ENCODE data around the gene SYN1.

Gene SYN1

DNA sequence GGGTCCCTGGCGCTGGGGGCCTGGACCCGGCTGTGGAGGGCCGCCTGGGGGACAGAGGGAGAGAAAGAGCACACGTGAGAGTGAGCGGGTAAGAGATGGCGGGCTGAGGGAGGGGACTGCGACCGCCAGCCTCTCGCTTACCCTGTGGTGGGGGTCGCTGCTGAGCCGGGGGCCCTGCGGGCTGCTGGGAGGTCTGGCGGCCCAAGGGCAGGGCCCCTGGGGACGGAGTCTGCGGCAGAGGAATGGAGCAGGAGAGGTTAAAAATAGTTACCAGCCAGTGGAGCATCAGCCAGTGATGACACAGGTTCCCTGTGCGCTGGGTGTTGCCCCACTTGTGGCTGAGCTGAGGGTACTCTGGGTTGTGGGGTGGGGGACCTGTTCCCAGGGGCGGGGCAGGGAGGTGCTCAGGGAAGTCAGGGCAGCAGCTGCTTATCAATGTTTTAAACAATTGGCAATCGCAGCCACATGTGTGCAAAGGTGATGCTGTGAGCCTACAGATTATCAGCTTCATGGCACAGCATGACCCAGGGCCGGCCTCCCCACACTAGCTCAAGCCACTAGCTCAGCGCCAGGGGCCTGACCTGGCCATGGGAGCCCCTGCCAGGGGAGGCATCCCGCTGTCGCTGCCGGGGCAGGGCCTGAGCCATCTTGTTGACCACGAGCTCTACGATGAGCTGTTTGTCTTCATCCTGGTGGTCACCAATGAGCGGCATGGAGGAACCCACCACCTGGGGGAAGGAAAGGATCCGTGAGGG lies 44.9 kb downstream of the SYN1 start:
- in situ Hi-C loops (cut with HindIII; ENCODE audit: low sequenced_read_pairs): no loop called here

DNA sequence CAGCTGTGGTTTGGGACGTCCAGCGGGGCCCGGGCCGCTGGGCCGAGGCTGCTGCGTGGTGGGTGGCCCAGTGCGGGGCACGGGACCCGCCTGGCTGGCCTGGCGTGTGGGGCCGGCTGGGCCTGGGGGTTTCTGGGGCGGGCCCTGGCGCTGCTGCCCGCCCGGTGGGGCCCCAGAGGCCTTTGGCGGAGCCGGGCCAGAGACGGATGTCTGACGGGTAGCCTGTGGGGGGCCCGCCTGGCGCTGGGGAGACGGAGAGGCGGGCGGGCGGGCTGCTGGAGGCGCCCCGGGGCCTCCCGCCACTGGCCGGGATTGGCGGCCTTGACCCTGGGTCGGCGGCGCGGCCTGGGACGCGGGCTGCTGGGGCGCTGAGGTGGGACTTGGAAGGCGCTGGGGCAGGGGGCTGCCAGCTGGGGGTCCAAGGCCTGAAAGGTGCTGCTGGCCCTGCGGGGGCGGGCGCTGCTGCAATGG lies 45.5 kb downstream of the SYN1 start:
- in situ Hi-C loops (cut with HindIII; ENCODE audit: low sequenced_read_pairs): no loop called here

DNA sequence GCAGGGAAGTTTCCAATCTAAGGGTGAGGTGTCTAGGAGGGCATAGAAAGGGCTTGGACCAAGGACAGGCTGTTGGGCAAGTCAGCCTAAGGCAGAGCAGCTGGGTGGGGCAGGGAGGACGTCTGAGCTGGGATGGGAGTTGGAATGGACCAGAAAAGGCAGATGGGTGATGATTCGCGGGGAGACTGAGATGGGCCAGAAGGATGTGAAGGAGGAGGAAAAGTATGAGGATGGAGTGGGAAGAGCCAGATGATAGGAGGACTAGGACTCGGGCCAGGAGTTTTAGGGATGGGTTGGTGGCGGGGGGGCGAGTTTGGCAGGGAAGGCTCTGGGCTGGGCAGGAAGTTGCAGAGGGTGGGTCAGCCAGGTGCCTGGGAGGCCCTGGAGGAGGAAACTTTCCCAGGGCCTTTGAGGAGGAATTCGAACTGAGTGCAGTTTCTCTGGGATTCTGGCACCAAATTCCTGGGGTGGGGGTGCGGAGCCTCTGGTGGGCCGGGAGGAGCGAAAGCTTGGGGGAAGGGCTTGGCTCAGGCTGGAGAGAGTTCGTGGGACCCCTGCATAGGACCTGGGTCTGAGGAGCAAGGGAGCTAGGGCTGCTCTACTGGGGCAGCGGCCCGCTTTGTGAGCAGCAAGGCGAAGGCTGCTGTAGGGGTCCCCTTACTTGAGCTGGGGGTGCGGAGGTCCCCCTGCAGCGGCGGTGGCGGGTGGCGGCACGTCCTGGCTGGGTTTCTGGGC lies 46.1 kb downstream of the SYN1 start:
- in situ Hi-C loops (cut with HindIII; ENCODE audit: low sequenced_read_pairs): no loop called here

DNA sequence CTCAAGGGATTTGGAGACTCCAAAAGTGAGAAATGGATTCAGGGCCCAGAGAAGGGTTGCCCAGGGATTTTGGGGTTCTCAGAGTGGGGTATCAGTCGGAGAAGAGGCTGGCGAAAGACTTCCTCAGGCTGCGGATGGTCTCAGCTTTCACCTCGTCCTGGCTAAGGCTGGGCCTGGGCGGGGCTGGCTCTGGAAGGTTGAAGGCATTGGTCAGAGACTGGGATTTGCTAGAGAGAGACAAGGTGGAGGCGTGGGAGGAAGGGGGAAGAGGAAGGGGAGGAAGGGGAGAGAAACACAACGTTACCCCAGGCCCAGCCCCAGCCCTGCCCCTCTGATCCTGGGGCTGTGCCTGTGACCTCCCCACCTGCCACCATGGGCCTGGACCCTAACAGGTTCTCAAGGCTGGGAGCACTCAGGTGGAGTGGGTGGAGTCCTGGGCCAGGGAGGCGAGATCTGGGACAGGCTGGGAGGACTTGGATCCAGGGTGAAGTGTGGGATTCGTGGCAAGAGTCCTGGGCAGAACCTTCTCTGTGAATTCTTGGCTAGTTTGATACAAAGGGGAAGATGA lies 46.8 kb downstream of the SYN1 start:
- in situ Hi-C loops (cut with HindIII; ENCODE audit: low sequenced_read_pairs): no loop called here

DNA sequence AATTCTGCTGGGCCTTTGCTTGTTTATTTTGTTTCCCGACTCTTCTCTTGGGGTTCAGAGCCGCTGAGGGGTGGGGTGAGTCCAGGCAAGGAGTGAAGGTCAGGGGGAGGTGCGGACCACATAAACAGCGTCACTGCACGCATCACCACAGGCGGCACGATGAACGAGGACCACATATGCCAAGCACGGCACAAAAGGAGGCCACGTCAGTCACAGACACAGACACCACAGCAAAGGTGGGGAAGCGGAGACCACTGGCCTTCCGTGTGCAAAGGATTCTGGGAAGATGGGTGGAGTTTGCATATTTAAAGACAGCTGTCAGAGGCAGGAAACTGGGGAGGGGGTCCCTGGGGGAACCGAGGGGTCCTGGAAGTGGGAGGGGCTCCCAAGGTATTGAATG lies 47.8 kb downstream of the SYN1 start:
- in situ Hi-C loops (cut with HindIII; ENCODE audit: low sequenced_read_pairs): no loop called here

DNA sequence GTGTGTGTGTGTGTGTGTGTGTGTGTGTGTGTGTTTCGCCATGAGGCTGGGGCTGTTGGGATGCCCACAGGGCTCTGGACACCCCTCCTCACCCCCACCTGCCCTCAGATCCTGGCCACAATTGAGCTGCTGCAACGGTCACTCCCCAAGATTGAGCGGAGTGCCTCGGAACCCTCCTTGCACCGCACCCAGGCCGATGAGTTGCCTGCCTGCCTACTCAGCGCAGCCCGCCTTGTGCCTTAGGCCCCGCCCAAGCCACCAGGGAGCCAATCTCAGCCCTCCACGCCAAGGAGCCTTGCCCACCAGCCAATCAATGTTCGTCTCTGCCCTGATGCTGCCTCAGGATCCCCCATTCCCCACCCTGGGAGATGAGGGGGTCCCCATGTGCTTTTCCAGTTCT lies 48.4 kb downstream of the SYN1 start:
- in situ Hi-C loops (cut with HindIII; ENCODE audit: low sequenced_read_pairs): no loop called here

DNA sequence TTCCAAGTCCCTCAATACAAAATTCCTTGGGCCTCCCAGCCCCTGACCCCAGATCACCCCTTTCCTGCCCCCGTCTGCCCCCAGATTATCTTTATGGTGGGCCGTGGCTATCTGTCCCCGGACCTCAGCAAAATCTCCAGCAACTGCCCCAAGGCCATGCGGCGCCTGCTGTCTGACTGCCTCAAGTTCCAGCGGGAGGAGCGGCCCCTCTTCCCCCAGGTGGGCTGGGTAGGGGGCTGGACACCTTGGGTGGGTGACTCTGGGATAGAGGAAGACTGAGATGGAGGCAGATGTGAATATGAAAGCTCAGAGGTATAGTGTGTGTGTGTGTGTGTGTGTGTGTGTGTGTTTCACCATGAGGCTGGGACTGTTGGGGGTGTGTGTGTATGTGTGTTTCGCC lies 48.9 kb downstream of the SYN1 start:
- in situ Hi-C loops (cut with HindIII; ENCODE audit: low sequenced_read_pairs): no loop called here

DNA sequence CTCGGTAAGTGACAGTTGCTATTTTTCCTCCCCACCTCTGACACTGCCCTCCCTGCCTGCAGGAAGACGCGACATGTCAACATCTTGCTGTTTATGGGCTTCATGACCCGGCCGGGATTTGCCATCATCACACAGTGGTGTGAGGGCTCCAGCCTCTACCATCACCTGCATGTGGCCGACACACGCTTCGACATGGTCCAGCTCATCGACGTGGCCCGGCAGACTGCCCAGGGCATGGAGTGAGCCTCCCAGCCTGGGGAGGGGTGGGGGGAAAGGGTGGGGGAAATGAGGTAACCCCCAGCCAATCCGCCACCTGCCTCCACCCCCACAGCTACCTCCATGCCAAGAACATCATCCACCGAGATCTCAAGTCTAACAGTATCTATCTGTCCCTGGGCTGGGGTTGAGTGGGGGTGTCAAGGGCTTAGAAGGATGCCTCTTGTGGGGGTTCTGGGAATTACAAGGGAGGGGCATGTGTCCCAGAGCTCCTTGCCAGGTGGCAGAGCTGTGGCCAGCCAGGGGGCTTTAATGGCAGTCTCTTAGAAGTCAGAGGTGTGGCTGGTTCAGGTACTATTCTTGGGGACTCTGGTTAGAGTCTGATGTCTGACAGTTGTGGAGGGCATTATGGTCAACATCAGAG lies 50.9 kb downstream of the SYN1 start:
- in situ Hi-C loops (cut with HindIII; ENCODE audit: low sequenced_read_pairs): no loop called here

DNA sequence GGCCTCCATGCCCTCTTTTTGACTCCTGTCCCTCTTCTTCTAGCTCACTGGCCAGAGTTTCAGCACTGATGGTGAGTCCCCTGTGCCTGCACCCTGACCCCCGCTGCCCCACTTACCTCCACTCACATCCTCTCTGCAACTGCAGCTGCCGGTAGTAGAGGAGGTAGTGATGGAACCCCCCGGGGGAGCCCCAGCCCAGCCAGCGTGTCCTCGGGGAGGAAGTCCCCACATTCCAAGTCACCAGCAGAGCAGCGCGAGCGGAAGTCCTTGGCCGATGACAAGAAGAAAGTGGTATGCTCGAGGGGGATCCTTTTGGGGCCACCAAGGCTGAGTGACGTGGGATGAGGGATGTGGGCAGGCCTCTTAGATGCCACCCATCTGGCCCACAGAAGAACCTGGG lies 52.8 kb downstream of the SYN1 start:
- in situ Hi-C loops (cut with HindIII; ENCODE audit: low sequenced_read_pairs): no loop called here

DNA sequence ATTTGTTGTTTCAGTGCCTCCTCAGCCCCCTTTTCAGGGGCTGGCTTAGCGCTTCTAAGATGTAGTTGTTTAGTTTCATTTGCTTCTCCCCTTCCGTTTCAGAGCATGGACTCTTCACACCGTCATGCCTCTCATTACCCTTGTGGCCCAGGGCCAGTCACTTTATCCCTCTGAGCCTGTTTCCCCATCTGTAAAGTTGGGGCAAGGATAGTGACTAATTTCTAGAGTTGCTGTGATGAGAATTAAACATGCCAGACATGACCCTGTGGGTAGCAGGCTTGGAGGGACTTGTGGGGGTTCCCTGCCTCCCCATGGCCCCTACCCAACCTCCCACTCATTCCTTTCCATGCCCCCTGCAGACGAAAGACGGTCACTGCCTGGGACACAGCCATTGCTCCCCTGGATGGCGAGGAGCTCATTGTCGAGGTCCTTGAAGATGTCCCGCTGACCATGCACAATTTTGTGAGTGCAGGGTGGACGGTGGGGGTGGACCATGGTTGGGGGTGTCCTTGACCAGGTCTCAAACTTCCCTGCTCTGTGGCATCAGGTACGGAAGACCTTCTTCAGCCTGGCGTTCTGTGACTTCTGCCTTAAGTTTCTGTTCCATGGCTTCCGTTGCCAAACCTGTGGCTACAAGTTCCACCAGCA lies 55.1 kb downstream of the SYN1 start:
- in situ Hi-C loops (cut with HindIII; ENCODE audit: low sequenced_read_pairs): no loop called here

DNA sequence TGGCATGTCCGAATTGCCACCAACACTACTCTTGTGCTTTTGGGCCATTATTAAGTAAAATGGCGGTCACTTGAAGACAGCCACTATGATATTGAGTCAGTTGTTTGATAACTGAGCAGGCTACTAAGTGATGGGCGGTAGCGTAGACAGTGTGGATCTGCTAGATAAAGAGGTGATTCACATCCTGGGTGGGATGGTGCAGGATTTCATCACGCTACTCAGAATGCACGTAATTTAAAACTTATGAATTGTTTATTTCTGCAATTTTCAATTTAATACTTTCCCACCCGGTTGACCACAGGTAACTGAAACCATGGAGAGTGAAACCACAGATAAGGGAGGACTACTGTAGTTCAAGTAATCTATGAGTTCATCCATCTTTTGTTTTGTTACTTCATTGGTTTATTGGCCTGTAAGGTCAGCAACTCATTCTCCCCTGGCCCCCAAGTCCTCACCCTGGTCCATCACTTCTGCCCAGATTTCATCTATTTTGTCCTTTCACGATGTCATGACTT lies 55.8 kb downstream of the SYN1 start:
- in situ Hi-C loops (cut with HindIII; ENCODE audit: low sequenced_read_pairs): no loop called here

DNA sequence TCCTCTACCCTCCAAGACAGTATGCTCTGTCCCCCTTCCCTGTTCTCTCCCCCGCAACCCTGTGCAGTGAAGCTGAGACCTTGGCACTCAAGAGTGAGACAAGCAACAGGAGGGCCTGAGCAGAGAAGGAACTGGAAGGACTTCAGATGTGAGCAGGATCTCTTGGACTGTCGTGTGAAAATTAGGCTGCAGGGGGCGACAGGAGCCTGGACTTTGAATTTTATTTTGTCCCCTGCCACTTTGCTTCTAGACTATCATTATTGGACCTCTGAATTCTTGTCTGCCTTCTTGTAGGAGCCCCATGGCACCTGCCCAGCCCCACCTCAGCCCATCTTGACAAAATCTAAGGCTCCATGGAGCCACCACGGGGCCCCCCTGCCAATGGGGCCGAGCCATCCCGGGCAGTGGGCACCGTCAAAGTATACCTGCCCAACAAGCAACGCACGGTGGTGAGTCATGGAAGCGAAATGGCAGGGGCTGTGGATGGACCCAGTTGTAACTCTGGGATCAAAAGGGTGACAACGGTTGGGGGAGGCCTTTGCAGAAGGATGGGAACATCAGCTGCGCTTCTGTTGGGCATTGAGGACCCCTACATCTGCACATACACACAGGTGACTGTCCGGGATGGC lies 56.9 kb downstream of the SYN1 start:
- in situ Hi-C loops (cut with HindIII; ENCODE audit: low sequenced_read_pairs): no loop called here

DNA sequence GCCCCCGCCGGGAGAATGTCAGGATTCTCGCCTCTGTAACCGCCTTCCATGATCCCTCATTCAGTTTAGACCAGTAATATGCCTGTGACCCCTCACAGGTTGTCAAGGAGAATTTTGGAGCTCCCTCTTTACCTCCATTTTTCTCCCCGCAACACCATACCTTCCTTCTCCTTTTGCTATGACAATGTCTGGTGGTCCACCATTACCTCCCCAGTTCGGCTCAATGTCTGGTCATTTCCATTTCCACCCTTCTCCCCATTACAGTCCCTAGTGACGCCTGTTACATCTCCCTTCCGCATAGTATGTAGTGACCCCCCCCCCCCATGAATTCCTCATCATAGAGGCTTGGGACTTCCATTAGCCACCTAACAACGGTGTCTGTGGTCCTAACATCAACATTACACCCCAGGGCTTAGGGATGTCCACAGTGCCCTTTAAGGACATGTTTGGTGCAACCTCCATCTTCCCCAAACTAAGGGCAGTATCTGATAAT lies 58.0 kb downstream of the SYN1 start:
- in situ Hi-C loops (cut with HindIII; ENCODE audit: low sequenced_read_pairs): no loop called here

DNA sequence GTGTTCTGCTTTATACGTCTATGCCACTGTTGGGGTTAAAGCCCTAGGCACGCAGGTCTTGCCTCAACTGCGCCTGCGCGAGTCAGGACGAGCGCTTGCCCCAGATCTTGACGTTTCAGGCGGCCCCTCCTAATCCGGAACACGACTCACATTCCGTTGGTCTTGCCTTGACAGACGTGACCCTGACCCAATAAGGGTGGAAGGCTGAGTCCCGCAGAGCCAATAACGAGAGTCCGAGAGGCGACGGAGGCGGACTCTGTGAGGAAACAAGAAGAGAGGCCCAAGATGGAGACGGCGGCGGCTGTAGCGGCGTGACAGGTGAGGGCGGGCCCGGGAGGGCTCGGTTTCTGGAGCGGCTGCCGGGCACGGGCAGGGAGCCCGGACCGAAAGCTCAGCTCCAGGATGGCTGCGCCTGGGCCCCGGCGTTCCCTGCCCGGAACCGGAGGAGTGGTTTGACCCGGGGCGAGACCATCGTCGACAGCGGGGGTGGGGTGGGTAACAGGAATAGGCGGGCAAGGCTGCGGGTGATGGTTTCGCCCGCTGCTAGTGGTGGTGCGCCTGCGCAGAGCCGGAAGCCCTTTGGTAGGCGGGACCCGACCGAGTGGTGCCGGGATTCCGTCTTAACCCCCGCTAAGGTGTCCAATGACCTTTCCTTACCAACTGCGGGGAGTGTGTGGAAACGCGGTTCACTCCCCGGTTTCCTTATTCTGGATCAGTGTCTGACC lies 58.6 kb downstream of the SYN1 start, which contains the start of gene ARAF:
Gene ARAF, plus strand, starts transcription at position 272 of the 725 bp plus-strand sequence. CDS start 1,763 bp downstream, outside the sequence.
- in situ Hi-C loops (cut with HindIII; ENCODE audit: low sequenced_read_pairs): no loop called here

DNA sequence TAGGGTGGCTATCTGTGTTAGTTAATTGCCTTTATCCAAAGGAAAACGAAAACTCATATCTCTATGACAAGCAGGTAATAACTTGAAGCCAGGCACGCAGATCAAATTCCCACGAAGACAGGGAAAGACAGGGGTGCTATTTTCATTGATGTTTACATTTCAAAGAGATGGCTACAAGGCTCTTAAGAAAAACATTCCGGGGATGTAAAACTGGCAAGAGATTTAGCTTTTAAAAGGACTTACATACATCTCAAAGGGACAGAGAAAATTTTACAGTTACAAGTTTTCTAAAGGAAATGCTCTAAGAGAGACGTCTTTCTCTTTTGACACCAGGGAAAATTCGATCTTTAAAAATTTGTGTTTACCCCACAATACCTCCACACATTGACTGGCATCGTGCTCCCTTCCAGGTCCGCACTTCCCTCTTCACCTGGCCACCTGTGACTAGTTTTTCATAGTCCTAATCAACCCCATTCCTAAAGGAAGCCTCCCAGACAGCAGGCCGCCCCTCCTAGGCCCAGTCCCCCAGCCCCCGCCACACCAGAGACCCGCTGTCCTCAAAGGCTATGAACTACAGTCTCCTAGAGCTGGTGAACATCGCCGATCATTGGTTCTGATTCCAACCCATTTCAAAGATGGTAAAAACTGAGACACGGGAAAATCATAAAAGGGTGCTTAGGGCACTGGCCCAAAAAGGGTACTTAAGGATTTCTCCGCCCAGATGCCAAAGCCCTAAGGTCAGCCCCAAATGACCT lies 59.3 kb downstream of the SYN1 start:
- in situ Hi-C loops (cut with HindIII; ENCODE audit: low sequenced_read_pairs): no loop called here

DNA sequence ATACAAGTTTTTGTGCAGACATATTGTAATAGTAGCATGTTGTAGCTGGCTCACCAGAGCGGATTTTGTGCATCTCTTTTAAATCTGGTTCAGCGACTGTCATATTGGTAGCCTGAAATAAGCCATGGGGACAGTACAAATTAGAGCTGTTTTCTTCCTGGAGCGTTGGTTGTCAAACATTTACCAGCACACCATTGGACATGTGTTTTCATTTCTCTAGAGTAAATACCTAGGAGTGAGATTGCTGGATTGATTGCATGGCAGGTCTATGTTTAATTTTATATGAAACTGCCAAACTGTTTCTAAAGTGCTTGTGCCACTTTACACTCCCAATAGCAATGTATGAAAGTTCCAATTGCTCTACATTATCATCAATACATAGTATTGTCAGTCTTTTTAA lies 61.2 kb downstream of the SYN1 start:
- in situ Hi-C loops (cut with HindIII; ENCODE audit: low sequenced_read_pairs): no loop called here

DNA sequence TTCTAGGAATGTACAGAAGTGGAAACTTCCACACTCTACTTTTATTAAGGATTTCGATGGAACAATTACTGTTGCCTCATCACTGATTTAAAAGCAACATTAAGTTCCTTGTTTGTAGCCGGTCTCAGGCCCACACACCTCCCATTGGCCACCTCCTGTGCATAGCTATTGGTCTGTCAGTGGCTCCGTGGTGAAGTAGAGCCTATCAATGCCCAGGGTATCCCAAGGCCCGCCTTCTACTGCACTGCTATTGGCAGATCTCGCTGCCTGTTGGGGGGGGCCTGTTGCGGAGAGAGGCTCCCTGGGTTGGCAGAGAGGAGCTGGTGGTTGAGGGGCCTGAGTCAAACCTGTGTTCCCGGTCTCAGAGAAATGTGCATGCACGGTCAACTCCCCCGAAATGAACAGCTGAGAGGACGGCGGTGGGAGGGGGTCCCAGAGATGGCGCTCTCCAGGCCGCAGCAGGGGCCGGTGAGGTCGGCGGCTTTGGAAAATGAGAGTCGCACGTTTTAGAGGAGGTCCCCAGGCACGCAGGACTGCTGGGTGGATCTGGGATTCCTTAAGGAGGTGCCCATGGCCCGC lies 63.5 kb downstream of the SYN1 start:
- in situ Hi-C loops (cut with HindIII; ENCODE audit: low sequenced_read_pairs): no loop called here

DNA sequence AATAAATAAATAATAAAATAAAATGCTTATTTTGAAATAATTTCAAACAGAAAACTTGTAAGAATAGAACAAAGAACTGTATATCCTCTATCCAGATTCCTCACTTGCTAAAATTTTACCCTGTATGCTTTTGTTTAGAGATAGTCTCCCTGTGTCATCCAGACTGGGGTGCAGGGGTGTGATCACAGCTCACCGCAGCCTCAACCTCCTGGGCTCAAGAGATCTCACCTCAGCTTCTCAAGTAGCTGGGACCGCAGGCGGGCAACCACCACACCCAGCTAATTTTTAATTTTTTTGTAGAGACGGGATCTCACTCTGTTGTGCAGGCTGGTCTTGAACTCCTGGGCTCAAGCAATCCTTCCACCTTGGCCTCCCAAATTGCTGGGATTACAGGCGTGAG lies 76.2 kb downstream of the SYN1 start:
- in situ Hi-C loops (cut with HindIII; ENCODE audit: low sequenced_read_pairs): no loop called here
